ENCODE results near the gene DNAJC22. TPM values are rescaled to one million over a fixed set of nuclear protein-coding genes. Genes with fewer than 3 reads are reported as not detected.

DNAJC22 gene
- total and polyA plus RNA-seq, 2 donors (not counting 1 experiment from before 2014, with no cell fraction given), result 2.4 to 4.8 TPM

GRCh38 chr12:49322367-49322707 lies 24.4 kb upstream of the DNAJC22 start:
- Histone ChIP-seq H3K4me3 (replicated peaks in 1 of 4; ENCODE audit: control extremely low read depth in 1 of 4, insufficient read depth in 1 of 4, low read depth in 3 of 4, low read length in 4 of 4) (peak overlapping the region; percentile 74 to 80 (median 75)), H4K20me1 (ENCODE audit: control insufficient read depth, extremely low read depth, insufficient read depth, low read length) (no peaks in the 10 kb centered on the region), H3K4me1 (ENCODE audit: control insufficient read depth, extremely low read depth, insufficient read depth, low read length) (peaks cover 2% of the 10 kb centered on the region), H3K4me2 (ENCODE audit: extremely low read depth, insufficient read depth, low read length) (peak overlapping the region; percentile 75), H3K9me3 (ENCODE audit: control insufficient read depth, insufficient read depth, low read depth, low read length) (no peaks in the 10 kb centered on the region), H3K27me3 (ENCODE audit: control insufficient read depth, insufficient read depth, low read length) (no peaks in the 10 kb centered on the region), H3K36me3 (ENCODE audit: control insufficient read depth, insufficient read depth, low read length) (peaks cover 4% of the 10 kb centered on the region), H3K27ac (ENCODE audit: insufficient read depth, low read length) (peak overlapping the region; percentile 73), H2AFZ (ENCODE audit: low read length) (peak overlapping the region; percentile 86), H3K79me2 (ENCODE audit: control insufficient read depth, insufficient read depth, low read length) (peaks cover 11% of the 10 kb centered on the region), H3K9ac (ENCODE audit: insufficient read depth, low read length) (peak overlapping the region; percentile 74)
- DNase-seq (ENCODE audit: low read depth in 2 of 2), result no peak
- no peak for TF ChIP-seq EZH2 (IDR thresholded peaks at IDR 0.05; ENCODE audit: low read length, missing control alignments)

GRCh38 chr12:49322708-49323523 lies 23.8 kb upstream of the DNAJC22 start, which contains the start of gene TROAP:
Gene TROAP (plus strand): TSS chr12:49323255. CDS start chr12:49323609, 354 bp downstream.
- peak within 1 kb of the TSS; percentile 75 to 80 (median 78) for H3K4me3 ChIP-seq (replicated peaks in 1 of 4; ENCODE audit: control extremely low read depth in 1 of 4, insufficient read depth in 1 of 4, low read depth in 3 of 4, low read length in 4 of 4)
- H3K27ac ChIP-seq (ENCODE audit: insufficient read depth, low read length), result peak within 1 kb of the TSS; percentile 73
- H3K9me3 ChIP-seq (ENCODE audit: control insufficient read depth, insufficient read depth, low read depth, low read length), result no peaks in the 10 kb centered on the region
- TF ChIP-seq EZH2 (IDR thresholded peaks at IDR 0.05; ENCODE audit: low read length, missing control alignments) (no peak), CTCF (conservative IDR thresholded peaks at IDR 0.05 in 1 of 2, IDR thresholded peaks at IDR 0.05 in 1 of 2; ENCODE audit: low read depth in 1 of 2, low read length in 2 of 2) (no peak)
- peaks cover 11% of the 10 kb centered on the region for H3K79me2 ChIP-seq (ENCODE audit: control insufficient read depth, insufficient read depth, low read length)
- peaks cover 2% of the 10 kb centered on the region for H3K4me1 ChIP-seq (ENCODE audit: control insufficient read depth, extremely low read depth, insufficient read depth, low read length)
- peaks cover 6% of the 10 kb centered on the region for H3K36me3 ChIP-seq (ENCODE audit: control insufficient read depth, insufficient read depth, low read length)
- DNase-seq (ENCODE audit: low read depth in 2 of 2), result peak; percentile 96 to 98
- peak within 1 kb of the TSS; percentile 75 for H3K4me2 ChIP-seq (ENCODE audit: extremely low read depth, insufficient read depth, low read length)
- H2AFZ ChIP-seq (ENCODE audit: low read length), result peak within 1 kb of the TSS; percentile 87
- H3K27me3 ChIP-seq (ENCODE audit: control insufficient read depth, insufficient read depth, low read length), result no peaks in the 10 kb centered on the region
- peak within 1 kb of the TSS; percentile 74 for H3K9ac ChIP-seq (ENCODE audit: insufficient read depth, low read length)
- no peaks in the 10 kb centered on the region for H4K20me1 ChIP-seq (ENCODE audit: control insufficient read depth, extremely low read depth, insufficient read depth, low read length)

- Histone ChIP-seq H3K9me3 (ENCODE audit: control insufficient read depth, insufficient read depth, low read depth, low read length) (no peaks in the 10 kb centered on the region), H3K4me2 (ENCODE audit: extremely low read depth, insufficient read depth, low read length) (peak overlapping the region; percentile 61), H3K9ac (ENCODE audit: insufficient read depth, low read length) (peak overlapping the region; percentile 47), H4K20me1 (ENCODE audit: control insufficient read depth, extremely low read depth, insufficient read depth, low read length) (no peaks in the 10 kb centered on the region), H3K27me3 (ENCODE audit: control insufficient read depth, insufficient read depth, low read length) (no peaks in the 10 kb centered on the region), H3K4me1 (ENCODE audit: control insufficient read depth, extremely low read depth, insufficient read depth, low read length) (peaks cover 2% of the 10 kb centered on the region), H2AFZ (ENCODE audit: low read length) (peak overlapping the region; percentile 87), H3K4me3 (replicated peaks in 1 of 4; ENCODE audit: control extremely low read depth in 1 of 4, insufficient read depth in 1 of 4, low read depth in 3 of 4, low read length in 4 of 4) (peak overlapping the region; percentile 62 to 80 (median 78)), H3K27ac (ENCODE audit: insufficient read depth, low read length) (peak overlapping the region; percentile 41), H3K36me3 (ENCODE audit: control insufficient read depth, insufficient read depth, low read length) (peaks cover 6% of the 10 kb centered on the region), H3K79me2 (ENCODE audit: control insufficient read depth, insufficient read depth, low read length) (peaks cover 11% of the 10 kb centered on the region)
- no peak for DNase-seq (ENCODE audit: low read depth in 2 of 2)
- TF ChIP-seq CTCF (conservative IDR thresholded peaks at IDR 0.05 in 1 of 2, IDR thresholded peaks at IDR 0.05 in 1 of 2; ENCODE audit: low read depth in 1 of 2, low read length in 2 of 2) (no peak), EZH2 (IDR thresholded peaks at IDR 0.05; ENCODE audit: low read length, missing control alignments) (no peak)
These were observed 23.1 kb upstream of the DNAJC22 start for GRCh38 chr12:49323524-49324097.

Data from fibroblast of lung (primary cell).